Stimulated activated CD8-positive, alpha-beta memory T cell treated with anti-CD3 and anti-CD28 coated beads, Interleukin-7, amount 100 ng/mL, for 48 hours (primary cell): Measurements from ENCODE around the gene CTNNBL1.
"Not testable (repeated sequence)": the region's sequence is repeated elsewhere in the genome, so short reads cannot be mapped to it uniquely, and the experiment has no call there.

Experiments
- DNase-seq, 2 donors: peaks; one replicate each; pipeline ENCODE4 v3.0.0-alpha.2; 2020; ENCODE audit warnings: low read depth in 1 of 2; ENCODE audit errors: extremely low read depth in 1 of 2

The CTNNBL1 gene

GRCh38 chr20:37693635-37694626, at the start of gene CTNNBL1:
CTNNBL1 (plus strand) TSS chr20:37694030; CDS start chr20:37694123, 93 bp downstream.
- peak; percentile 92 to 93 for DNase-seq

- DNase-seq: no peak
These were observed 49.2 kb upstream of the CTNNBL1 start for GRCh38 chr20:37644605-37645004.

DNA sequence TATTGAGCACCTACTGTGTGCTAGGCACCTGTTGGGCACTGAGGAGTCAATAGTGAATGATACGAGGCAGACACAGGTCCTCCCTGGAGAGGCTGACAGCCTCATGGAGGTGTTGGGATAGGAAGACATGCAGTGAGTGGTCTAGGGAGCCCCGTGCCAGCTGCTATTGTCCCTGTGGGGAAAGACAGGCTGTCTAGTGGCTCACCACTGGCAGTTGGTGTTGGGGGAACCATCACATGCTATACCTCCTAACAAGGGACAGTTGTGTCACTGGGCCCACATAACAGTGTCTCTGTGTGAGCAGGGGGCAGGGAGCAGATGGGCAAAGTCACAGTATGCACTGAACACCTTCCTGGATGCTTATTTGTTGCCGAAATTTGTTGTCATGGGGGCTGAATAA, 45.9 kb upstream of the CTNNBL1 start:
- no peak for DNase-seq

- DNase-seq: no peak
These were observed 44.8 kb upstream of the CTNNBL1 start for GRCh38 chr20:37649017-37649416.

- DNase-seq: no peak
These were observed 44.0 kb upstream of the CTNNBL1 start for GRCh38 chr20:37649676-37650370.

DNA sequence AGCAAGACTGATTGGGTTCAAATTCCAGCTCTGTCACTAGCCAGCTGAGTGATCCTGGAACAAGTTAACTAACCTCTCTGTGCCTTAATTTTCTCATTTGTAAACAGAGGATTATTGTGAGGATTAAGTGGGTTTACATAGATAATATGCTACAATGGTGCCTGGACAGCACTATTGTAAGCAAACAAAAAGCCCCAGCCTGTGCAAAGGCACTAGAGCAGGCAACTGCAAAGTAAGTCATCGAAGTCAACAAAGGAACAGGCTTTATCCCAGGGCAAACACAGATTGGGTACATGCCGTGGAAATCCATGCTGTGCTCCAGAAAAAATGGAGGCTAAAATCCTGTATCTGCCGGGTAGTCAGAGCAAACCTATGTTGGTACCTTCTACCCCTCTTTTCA, 43.2 kb upstream of the CTNNBL1 start:
- no peak for DNase-seq

DNA sequence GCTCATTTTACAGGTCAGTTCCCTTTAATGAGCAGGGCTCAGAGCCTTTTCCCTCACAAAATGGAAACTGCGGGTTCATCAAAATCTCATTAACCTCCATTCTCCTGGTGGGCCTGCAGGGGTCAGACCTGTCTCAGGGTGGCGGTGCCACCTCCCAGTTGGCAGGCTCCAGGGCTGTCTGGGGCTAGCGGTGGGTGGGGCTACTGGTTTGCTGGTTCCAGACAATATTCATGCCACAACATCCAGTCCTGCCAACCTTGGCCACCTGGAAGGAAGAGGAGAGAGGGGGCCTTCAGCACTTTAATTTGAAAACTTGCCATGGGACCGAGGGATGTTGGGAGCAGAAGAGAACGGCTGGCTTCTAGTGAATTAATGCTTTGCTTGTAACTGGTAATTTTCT, 41.9 kb upstream of the CTNNBL1 start:
- peak in 1 of 2 donors; percentile 23 for DNase-seq

- DNase-seq: no peak
These were observed 36.9 kb upstream of the CTNNBL1 start for GRCh38 chr20:37656945-37657344.

DNA sequence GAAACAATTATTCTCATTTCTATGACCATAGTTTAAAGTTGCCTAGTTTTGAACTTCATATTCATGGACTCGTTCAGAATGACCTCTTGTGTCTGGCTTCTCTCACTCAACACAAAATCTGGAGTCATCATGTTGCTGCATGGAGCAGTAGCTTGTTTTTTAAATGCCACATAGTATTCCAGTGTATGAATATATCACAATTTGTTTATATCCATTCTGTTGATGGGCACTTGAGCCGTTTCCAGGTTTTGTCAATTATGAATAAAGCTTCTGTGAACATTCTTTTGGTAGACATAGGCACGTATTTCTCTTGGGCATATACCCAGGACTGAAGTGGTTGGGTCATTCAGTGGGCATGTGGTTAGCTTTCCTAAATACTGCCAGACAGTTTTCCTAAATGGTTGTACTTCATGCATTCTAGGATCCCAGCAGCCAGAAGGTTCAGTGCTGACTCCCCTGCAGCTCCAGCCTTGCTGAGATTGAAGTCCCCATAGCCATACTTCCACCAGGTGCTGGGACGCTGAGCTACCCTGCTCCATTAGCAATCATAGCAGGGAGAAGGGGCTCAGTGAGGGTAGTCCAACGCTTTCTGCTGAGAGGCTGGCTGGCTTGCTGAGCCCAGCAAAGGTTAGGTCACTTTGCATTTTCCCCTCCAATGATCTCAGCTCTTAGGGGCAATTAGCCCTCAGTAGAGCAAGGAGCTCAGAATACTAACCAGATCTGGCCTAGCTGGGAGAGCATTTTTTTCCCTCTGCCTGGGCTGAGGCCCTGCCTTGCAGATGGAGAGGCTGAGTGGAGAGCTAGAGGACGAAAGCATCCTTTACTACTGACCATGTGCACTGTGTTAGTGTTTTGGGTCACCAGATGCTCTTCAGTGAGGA, 35.7 kb upstream of the CTNNBL1 start:
- no peak for DNase-seq

GRCh38 chr20:37661519-37661918, 32.3 kb upstream of the CTNNBL1 start:
- no peak for DNase-seq

DNA sequence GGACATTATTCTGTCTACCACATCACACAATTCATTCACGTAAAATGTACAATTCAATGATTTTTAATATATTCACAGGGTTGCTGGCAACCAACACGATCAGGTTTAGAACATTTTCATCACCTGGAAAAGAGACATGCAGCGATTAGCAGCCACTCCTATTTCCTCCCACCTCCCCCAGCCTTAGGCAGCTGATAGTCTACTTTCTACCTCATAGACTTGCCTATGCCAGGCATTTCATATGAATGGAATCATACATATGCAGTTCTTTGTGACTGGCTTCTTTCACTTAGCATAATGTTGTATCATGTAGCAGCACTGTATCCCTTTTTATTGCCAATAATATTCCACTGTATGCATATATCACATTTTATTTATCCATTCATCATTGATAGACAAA, 31.5 kb upstream of the CTNNBL1 start:
- DNase-seq: no peak

- not testable (repeated sequence) for DNase-seq
These were observed 29.2 kb upstream of the CTNNBL1 start for GRCh38 chr20:37664595-37664994.

DNA sequence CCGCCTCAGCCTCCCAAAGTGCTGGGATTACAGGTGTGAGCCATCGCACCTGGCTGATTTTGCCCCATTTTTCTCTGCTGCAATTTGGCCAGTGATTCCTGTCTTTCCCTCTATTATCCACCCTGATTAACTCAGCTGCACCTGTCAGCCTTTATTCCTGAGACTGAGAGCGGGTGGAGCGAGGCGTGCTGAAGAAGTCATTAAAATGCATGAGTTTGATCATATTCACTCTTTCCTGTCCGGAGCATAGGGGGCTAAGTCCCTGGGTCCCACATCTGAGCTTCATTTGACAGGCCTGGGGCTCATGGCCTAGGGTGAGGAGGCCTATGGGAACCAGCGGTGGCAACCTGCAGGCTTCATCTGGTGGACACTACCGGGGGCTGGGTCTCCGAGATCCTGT, 25.7 kb upstream of the CTNNBL1 start:
- DNase-seq: no peak

DNA sequence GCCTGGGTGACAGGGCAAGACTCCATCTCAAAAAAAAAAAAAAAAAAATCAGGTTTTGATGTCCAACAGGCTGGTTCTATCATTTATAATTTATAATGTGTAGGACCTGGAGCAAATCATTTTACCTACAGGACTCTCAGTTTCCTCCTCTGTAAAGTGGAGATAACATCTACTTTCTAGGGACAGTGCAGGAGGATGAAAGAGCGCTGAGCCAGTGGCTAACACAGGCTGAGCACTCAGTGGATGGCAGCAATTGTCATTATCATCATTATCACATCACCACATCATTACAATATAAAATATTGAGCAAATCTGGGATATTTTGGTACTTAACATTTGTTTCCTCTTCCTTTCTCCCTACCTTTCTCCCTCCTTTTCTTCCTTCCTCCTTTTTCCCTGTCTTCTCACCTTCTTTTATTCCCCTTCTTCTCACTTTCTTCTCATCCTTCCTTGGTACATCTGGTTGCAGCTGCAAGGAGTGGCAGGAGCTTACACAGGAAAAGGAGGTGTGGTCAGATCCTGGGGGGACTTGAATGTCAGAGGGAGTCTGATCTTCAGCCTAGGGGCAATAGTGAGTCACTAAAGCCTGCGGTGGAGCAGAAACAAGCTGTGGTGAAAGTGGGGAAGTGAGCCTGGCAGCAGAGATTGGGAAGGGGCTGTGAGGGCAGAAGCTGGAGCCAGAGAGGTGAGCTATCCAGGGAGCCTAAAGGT, 24.6 kb upstream of the CTNNBL1 start:
- no peak for DNase-seq

DNA sequence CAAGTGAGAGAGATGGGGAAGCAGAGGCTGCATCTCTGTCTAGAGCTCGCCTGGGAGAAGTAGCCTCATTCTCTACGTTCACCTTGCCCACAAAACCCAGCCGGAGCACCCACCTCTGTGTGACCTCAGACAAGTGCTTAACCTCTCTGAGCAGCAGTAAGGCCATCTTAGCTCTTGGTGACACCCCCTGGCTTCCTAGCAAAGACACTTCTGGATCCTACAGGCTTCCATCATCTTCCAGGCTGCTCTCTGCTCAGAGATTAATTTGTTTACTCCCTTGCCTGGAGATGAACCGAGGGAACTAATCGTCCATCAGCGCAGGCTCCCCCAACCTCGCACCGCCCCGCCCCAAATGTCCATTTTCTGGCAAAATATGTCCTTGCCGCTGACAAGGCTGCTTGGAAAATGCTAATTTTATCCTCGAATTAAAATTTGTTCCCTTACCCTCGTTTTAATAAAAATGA, 24.0 kb upstream of the CTNNBL1 start:
- DNase-seq: no peak

DNA sequence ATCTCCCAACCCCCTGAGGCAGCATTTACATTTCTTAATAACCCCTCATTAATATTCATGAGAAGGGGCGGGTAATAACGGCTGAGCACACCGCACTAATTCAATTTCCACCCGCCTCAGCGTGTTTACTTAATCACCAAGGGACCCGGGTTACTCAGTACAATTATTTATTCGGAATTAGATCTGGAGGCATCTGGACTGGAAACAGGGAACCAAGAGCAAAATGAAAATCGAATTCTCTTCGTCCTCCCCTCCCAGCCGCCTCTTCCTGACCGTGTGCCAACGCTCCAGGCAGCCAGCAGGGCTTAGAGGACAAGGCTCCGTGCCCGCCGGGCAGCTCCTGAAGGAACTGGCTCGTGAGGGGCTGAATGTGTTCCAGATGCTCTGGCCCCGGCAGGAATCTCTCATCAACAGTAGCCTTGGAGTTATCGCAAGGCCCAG, 23.5 kb upstream of the CTNNBL1 start:
- DNase-seq: no peak

GRCh38 chr20:37672143-37672542, 21.7 kb upstream of the CTNNBL1 start:
- no peak for DNase-seq

DNA sequence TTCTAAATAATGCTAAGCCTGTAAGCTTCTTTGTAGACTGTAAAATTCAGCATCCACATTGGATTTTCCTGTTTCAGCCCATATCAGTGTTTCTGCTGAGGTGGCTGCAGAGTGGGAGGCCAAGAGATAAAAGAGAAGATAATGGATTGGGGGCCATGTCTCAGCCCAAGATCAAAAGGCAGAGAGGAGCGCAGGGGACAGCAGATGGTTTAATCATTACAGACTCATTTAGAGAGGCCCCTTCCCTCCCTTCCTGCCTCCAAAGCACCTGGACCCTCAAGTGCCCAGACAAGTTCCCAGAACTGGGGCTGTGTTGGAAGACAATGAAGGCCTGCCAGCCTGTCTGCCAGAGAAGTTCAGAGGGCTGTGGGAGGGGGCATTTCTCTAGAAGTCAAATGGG, 20.4 kb upstream of the CTNNBL1 start:
- no peak for DNase-seq

GRCh38 chr20:37676440-37676839, 17.4 kb upstream of the CTNNBL1 start:
- DNase-seq: no peak
